HEK293 (cell line): Measurements from ENCODE around the gene CCT3.
"Not testable (repeated sequence)": the region's sequence is repeated elsewhere in the genome, so short reads cannot be mapped to it uniquely, and the experiment has no call there.

Experiments used
- CTCF ChIA-PET: fragments of 350-600 bp; formaldehyde crosslinking; extraction: SDS; loops from one replicate; lab custom pipeline; 2021; ENCODE audit warnings: antibody characterized with exemption; lab: Yijun Ruan, JAX
- POLR2A ChIA-PET: fragments of 300-600 bp; formaldehyde crosslinking; extraction: SDS; loops from one replicate; lab custom pipeline; 2020; ENCODE audit warnings: antibody characterized with exemption, inconsistent platforms; lab: Yijun Ruan, JAX
- H3K27ac ChIP-seq: fragments of 200-500 bp; sonication (Bioruptor generic); 2 replicates; pipeline ENCODE4 v1.5.1; 2014; ENCODE audit warnings: low read depth, low read length, control low read depth, inconsistent platforms; ENCODE audit errors: extremely low read depth
- H3K36me3 ChIP-seq, 2 experiments: fragments of 200-500 bp in 1 of 2; sonication (Bioruptor generic) in 1 of 2; 1 replicate in 1 of 2; 2 replicates in 1 of 2; pipeline ENCODE4 v1.5.1; 2014 to 2017; ENCODE audit warnings: inconsistent platforms in 2 of 2, low read length in 2 of 2; ENCODE audit not compliant: control insufficient read depth in 2 of 2, insufficient read depth in 1 of 2
- H3K4me1 ChIP-seq: fragments of 200-500 bp; sonication (Bioruptor generic); 2 replicates; pipeline ENCODE4 v1.5.1; 2014; ENCODE audit warnings: mild to moderate bottlenecking, low read length, inconsistent platforms; ENCODE audit not compliant: control insufficient read depth, insufficient read depth
- H3K4me3 ChIP-seq: 2 replicates; pipeline ENCODE4 v1.5.1; 2011; ENCODE audit warnings: low read depth, mild to moderate bottlenecking, control low read depth, low read length, moderate library complexity
- H3K9me3 ChIP-seq: fragments of 200-500 bp; sonication (Bioruptor generic); 2 replicates; pipeline ENCODE4 v1.5.1; 2014; ENCODE audit warnings: low read depth, low read length, inconsistent platforms; ENCODE audit not compliant: control insufficient read depth, insufficient read depth
- EGR2 ChIP-seq: fragments of 450-650 bp; formaldehyde crosslinking; IDR thresholded peaks from 2 replicates; pipeline ENCODE4 v1.5.1; 2016; ENCODE audit warnings: low read depth, missing biosample characterization, missing genetic modification characterization
- IKZF3 ChIP-seq: fragments of 450-650 bp; IDR thresholded peaks from 2 replicates; pipeline ENCODE4 v1.5.0; 2018; ENCODE audit warnings: missing biosample characterization, mild to moderate bottlenecking, missing genetic modification characterization, moderate library complexity
- MEIS1 ChIP-seq: sonication (generic); formaldehyde crosslinking; IDR thresholded peaks from 2 replicates; pipeline ENCODE4 v1.8.1; 2022; ENCODE audit warnings: missing genetic modification reagents, mild to moderate bottlenecking, borderline replicate concordance
- PRDM4 ChIP-seq: fragments of 450-650 bp; formaldehyde crosslinking; IDR thresholded peaks from 2 replicates; pipeline ENCODE4 v1.5.1; 2017; ENCODE audit warnings: missing biosample characterization, missing genetic modification characterization
- SCRT2 ChIP-seq: fragments of 450-650 bp; formaldehyde crosslinking; IDR thresholded peaks from 2 replicates; pipeline ENCODE4 v1.5.1; 2016; ENCODE audit warnings: missing biosample characterization, missing genetic modification characterization
- SP3 ChIP-seq: fragments of 450-650 bp; formaldehyde crosslinking; IDR thresholded peaks from 2 replicates; pipeline ENCODE4 v1.5.1; 2016; ENCODE audit warnings: missing biosample characterization, missing genetic modification characterization
- ZBTB10 ChIP-seq: fragments of 450-650 bp; formaldehyde crosslinking; IDR thresholded peaks from 2 replicates; pipeline ENCODE4 v1.5.1; 2016; ENCODE audit warnings: missing biosample characterization, missing genetic modification characterization
- ZBTB17 ChIP-seq: fragments of 450-650 bp; formaldehyde crosslinking; IDR thresholded peaks from 2 replicates; pipeline ENCODE4 v1.5.1; 2016; ENCODE audit warnings: missing biosample characterization, missing genetic modification characterization
- ZBTB8A ChIP-seq: fragments of 450-650 bp; formaldehyde crosslinking; IDR thresholded peaks from 2 replicates; pipeline ENCODE4 v1.5.1; 2016; ENCODE audit warnings: missing biosample characterization, missing genetic modification characterization
- ZFP69B ChIP-seq: fragments of 450-650 bp; formaldehyde crosslinking; IDR thresholded peaks from 2 replicates; pipeline ENCODE4 v1.5.1; 2016; ENCODE audit warnings: missing biosample characterization, missing genetic modification characterization
- ZNF138 ChIP-seq: fragments of 450-650 bp; formaldehyde crosslinking; IDR thresholded peaks from 2 replicates; pipeline ENCODE4 v1.5.1; 2016; ENCODE audit warnings: missing biosample characterization, missing genetic modification characterization, borderline replicate concordance
- ZNF157 ChIP-seq: fragments of 450-650 bp; formaldehyde crosslinking; IDR thresholded peaks from 2 replicates; pipeline ENCODE4 v1.5.1; 2016; ENCODE audit warnings: missing biosample characterization, missing genetic modification characterization
- ZNF26 ChIP-seq: fragments of 450-650 bp; formaldehyde crosslinking; IDR thresholded peaks from 2 replicates; pipeline ENCODE4 v1.5.1; 2016; ENCODE audit warnings: missing biosample characterization, missing genetic modification characterization
- ZNF521 ChIP-seq: fragments of 450-650 bp; formaldehyde crosslinking; IDR thresholded peaks from 2 replicates; pipeline ENCODE4 v1.5.1; 2017; ENCODE audit warnings: missing biosample characterization, mild to moderate bottlenecking, missing genetic modification characterization
- ZNF660 ChIP-seq: fragments of 450-650 bp; IDR thresholded peaks from 2 replicates; pipeline ENCODE4 v1.5.1; 2018; ENCODE audit warnings: missing biosample characterization, mild to moderate bottlenecking, missing genetic modification characterization
- ZNF701 ChIP-seq: fragments of 450-650 bp; formaldehyde crosslinking; IDR thresholded peaks from 2 replicates; pipeline ENCODE4 v1.5.1; 2016; ENCODE audit warnings: missing biosample characterization, missing genetic modification characterization
- ZSCAN16 ChIP-seq: fragments of 450-650 bp; formaldehyde crosslinking; IDR thresholded peaks from 2 replicates; pipeline ENCODE4 v1.5.1; 2016; ENCODE audit warnings: missing biosample characterization, missing genetic modification characterization
- ZSCAN23 ChIP-seq: fragments of 450-650 bp; formaldehyde crosslinking; IDR thresholded peaks from 2 replicates; pipeline ENCODE4 v1.5.1; 2016; ENCODE audit warnings: missing biosample characterization, missing genetic modification characterization

The CCT3 gene

GRCh38 chr1:156356875-156357534, 18.9 kb upstream of the CCT3 start (continued):
- TF ChIP-seq ZBTB10 (tag by site-specific recombination) = 0 out of 2 replicates have a peak, but pooled peaks have one; percentile 46
- no peak for TF ChIP-seq ZSCAN23 (tag by site-specific recombination)
- TF ChIP-seq SP3 (tag by site-specific recombination) = peak; percentile 64
- TF ChIP-seq ZBTB17 (tag by site-specific recombination) = peak; percentile 43; the same call in 1 of the 2 replicates

- Histone ChIP-seq H3K4me1 (no peaks in the 10 kb centered on the region), H3K9me3 (no peaks in the 10 kb centered on the region), H3K36me3 (no peaks in the 10 kb centered on the region), H3K27ac (no peak overlapping the region), H3K4me3 (no peak overlapping the region)
- CTCF ChIA-PET = interaction anchor here (0.6 to 1.5 kb wide), 14 partner anchors 8 to 235 kb away, joined by 3 to 10 read pairs (median 4); partner anchors contain the start of gene NAXE
- TF ChIP-seq ZNF521 (tag by site-specific recombination) (no peak), MEIS1 (CRISPR knock-in tag) (no peak), ZNF701 (tag by site-specific recombination) (no peak), ZFP69B (no peak), ZNF660 (tag by site-specific recombination) (no peak)
- POLR2A ChIA-PET = interaction anchor here (0.6 kb wide), 1 partner anchor 144 kb away, joined by 4 read pairs; the partner anchor contains the start of gene MEF2D
Measured at GRCh38 chr1:156356262-156356874, 18.3 kb upstream of the CCT3 start.

- CTCF ChIA-PET = interaction anchor here (1.1 to 1.4 kb wide), 3 partner anchors 10 to 30 kb away, joined by 3 to 6 read pairs (median 5); no protein-coding TSS in a partner anchor
- H3K36me3 ChIP-seq, H3K4me1 ChIP-seq, H3K4me3 ChIP-seq, POLR2A ChIA-PET, H3K9me3 ChIP-seq, H3K27ac ChIP-seq: not testable (repeated sequence)
Measured at GRCh38 chr1:156352481-156352880, 14.4 kb upstream of the CCT3 start.

GRCh38 chr1:156347331-156347730, 9.2 kb upstream of the CCT3 start:
- no peak overlapping the region for H3K27ac ChIP-seq
- no peaks in the 10 kb centered on the region for H3K4me1 ChIP-seq
- H3K9me3 ChIP-seq = no peaks in the 10 kb centered on the region
- no peak overlapping the region for H3K4me3 ChIP-seq
- TF ChIP-seq IKZF3 (tag by site-specific recombination) = no peak
- TF ChIP-seq ZBTB8A = no peak
- TF ChIP-seq PRDM4 = no peak
- no peak for TF ChIP-seq ZSCAN16 (tag by site-specific recombination)
- no peak for TF ChIP-seq ZNF660 (tag by site-specific recombination)
- no peak for TF ChIP-seq ZNF138 (tag by site-specific recombination)
- TF ChIP-seq ZNF157 (tag by site-specific recombination) = no peak
- no peak for TF ChIP-seq ZNF26
- TF ChIP-seq SCRT2 (tag by site-specific recombination) = no peak
- TF ChIP-seq EGR2 (tag by site-specific recombination) = no peak
- ChIA-PET POLR2A (interaction anchor here (1.6 kb wide), 1 partner anchor 10 kb away, joined by 5 read pairs; the partner anchor contains the start of genes CCT3 and TSACC), CTCF (interaction anchor here (1.0 to 4.9 kb wide), 4 partner anchors 9 to 99 kb away, joined by 4 to 36 read pairs (median 6); no protein-coding TSS in a partner anchor)
- H3K36me3 ChIP-seq = no peaks in the 10 kb centered on the region
